Keratinocyte (primary cell): Measurements from ENCODE around the gene GRIA1. TPM values are rescaled to one million over a fixed set of nuclear protein-coding genes. Genes with fewer than 3 reads are reported as not detected.

Experiments
- DNase-seq: peaks from one replicate; pipeline ENCODE4 v3.0.0-alpha.2; 2011; ENCODE audit warnings: low read depth, missing footprints, low spot score
- FAIRE-seq: peaks from 2 replicates; lab custom pipeline; 2011; peaks lifted over from hg19 to GRCh38; lab: Jason Lieb, UNC
- H2AFZ ChIP-seq: 2 replicates; pipeline ENCODE4 v1.6.0; 2012; ENCODE audit warnings: low read length, control low read depth, inconsistent platforms; ENCODE audit not compliant: control insufficient read depth
- H3K27ac ChIP-seq: 2 replicates; pipeline ENCODE4 v1.5.1; 2011; ENCODE audit warnings: low read length; ENCODE audit not compliant: control insufficient read depth, insufficient read depth
- H3K27me3 ChIP-seq: 3 replicates; pipeline ENCODE4 v1.6.0; 2011; ENCODE audit warnings: low read length; ENCODE audit not compliant: control insufficient read depth, insufficient read depth; ENCODE audit errors: extremely low read depth
- H3K36me3 ChIP-seq, 2 experiments: 2 replicates in 1 of 2; 3 replicates in 1 of 2; pipeline ENCODE4 v1.5.1; 2011; ENCODE audit warnings: low read length in 2 of 2, mild to moderate bottlenecking in 1 of 2; ENCODE audit not compliant: control insufficient read depth in 2 of 2, insufficient read depth in 2 of 2; ENCODE audit errors: extremely low read depth in 1 of 2
- H3K4me1 ChIP-seq: 3 replicates; pipeline ENCODE4 v1.5.1; 2011; ENCODE audit warnings: low read length; ENCODE audit not compliant: control insufficient read depth, insufficient read depth; ENCODE audit errors: extremely low read depth
- H3K4me2 ChIP-seq: 3 replicates; pipeline ENCODE4 v1.6.0; 2011; ENCODE audit warnings: low read depth, low read length; ENCODE audit not compliant: control insufficient read depth, insufficient read depth; ENCODE audit errors: extremely low read depth
- H3K4me3 ChIP-seq, 3 experiments: fragments of 200-600 bp in 1 of 3; sonication (generic) in 1 of 3; 2 replicates in 2 of 3; 3 replicates in 1 of 3; pipeline ENCODE4 v1.5.1; 2011 to 2016; ENCODE audit warnings: low read length in 3 of 3, mild to moderate bottlenecking in 3 of 3, control low read depth in 2 of 3, inconsistent platforms in 1 of 3, low read depth in 1 of 3, mixed read lengths in 1 of 3, mixed run types in 1 of 3, moderate library complexity in 1 of 3; ENCODE audit not compliant: control insufficient read depth in 2 of 3, insufficient read depth in 2 of 3; ENCODE audit errors: extremely low read depth in 1 of 3
- H3K79me2 ChIP-seq: 2 replicates; pipeline ENCODE4 v1.6.0; 2012; ENCODE audit warnings: low read length; ENCODE audit not compliant: control insufficient read depth, insufficient read depth
- H3K9ac ChIP-seq: 3 replicates; pipeline ENCODE4 v1.6.0; 2011; ENCODE audit warnings: low read length; ENCODE audit not compliant: control insufficient read depth, insufficient read depth; ENCODE audit errors: extremely low read depth
- H3K9me1 ChIP-seq: 3 replicates; pipeline ENCODE4 v1.6.0; 2011; ENCODE audit warnings: low read length; ENCODE audit not compliant: control insufficient read depth, insufficient read depth; ENCODE audit errors: extremely low read depth
- H3K9me3 ChIP-seq: 2 replicates; pipeline ENCODE4 v1.5.1; 2012; ENCODE audit warnings: low read depth, low read length; ENCODE audit not compliant: control insufficient read depth
- H4K20me1 ChIP-seq: 3 replicates; pipeline ENCODE4 v1.6.0; 2011; ENCODE audit warnings: low read length; ENCODE audit not compliant: control insufficient read depth, insufficient read depth; ENCODE audit errors: extremely low read depth
- EZH2 ChIP-seq: IDR thresholded peaks from one replicate; pipeline ENCODE4 v1.6.1; 2012; ENCODE audit warnings: inconsistent platforms, mild to moderate bottlenecking, low read length, moderate library complexity
- dilution Hi-C: fragments of 300-500 bp; cut with MboI; formaldehyde crosslinking; loops from one replicate; pipeline ENCODE4 v1.7.0; 2020; ENCODE audit warnings: low sequenced_read_pairs; ENCODE audit not compliant: extremely low pct_ligation_motif_present
- polyA plus RNA-seq, 5 experiments: library from polyadenylated mRNA; depleted of rRNA in 3 of 5; stranded (reverse) in 3 of 5; stranded (forward) in 1 of 5; unstranded in 1 of 5; fragments of >200 nt; gene quantifications; 1 replicate in 1 of 5; 2 replicates in 3 of 5; 3 replicates in 1 of 5; pipeline versions ENCODE4 v1.2.1 to v1.2.3, GENCODE V29; 2011 to 2012; ENCODE audit warnings: missing spikeins in 2 of 5, low read depth in 1 of 5, low replicate concordance in 1 of 5
- TF ChIP-seq, protein P1 (sequence below), 3 experiments: IDR thresholded peaks in 1 of 3; conservative IDR thresholded peaks in 1 of 3; optimal IDR thresholded peaks in 1 of 3; 2 replicates in 2 of 3; 3 replicates in 1 of 3; pipeline versions ENCODE3 to v1.5.1; 2011; ENCODE audit warnings: low read length in 3 of 3, mild to moderate bottlenecking in 3 of 3, moderate library complexity in 2 of 3, control low read depth in 1 of 3, inconsistent platforms in 1 of 3; ENCODE audit not compliant: insufficient read depth in 2 of 3; ENCODE audit errors: extremely low read depth in 1 of 3

GRIA1 gene
- polyA plus RNA-seq, 1 donor (not counting 4 experiments of a cell fraction or from before 2014, with no cell fraction given): not detected

DNA sequence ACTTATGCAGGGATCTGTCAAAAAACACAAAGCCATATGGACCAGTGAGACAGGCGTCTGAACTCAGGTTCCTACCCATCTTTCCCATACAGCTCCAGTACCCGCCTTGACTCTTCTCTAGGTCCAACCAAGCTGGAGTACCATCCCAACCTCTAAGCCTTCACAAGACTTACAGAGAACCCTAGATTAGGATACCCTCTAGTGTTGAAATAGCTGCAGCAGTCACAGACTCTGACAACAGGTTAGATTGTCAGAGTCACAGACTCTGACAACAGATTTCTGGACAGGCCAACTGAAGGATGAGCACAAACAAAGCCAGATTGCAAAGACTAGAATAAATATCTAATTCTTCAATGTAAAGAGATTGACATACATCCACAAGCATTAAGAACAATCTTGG lies 266.1 kb downstream of the GRIA1 start:
- H3K4me1 ChIP-seq: no peaks in the 10 kb centered on the region
- no peaks in the 10 kb centered on the region for H3K9me1 ChIP-seq
- no peaks in the 10 kb centered on the region for H3K27me3 ChIP-seq
- no peaks in the 10 kb centered on the region for H3K9me3 ChIP-seq
- H3K27ac ChIP-seq: no peak overlapping the region
- FAIRE-seq (no peak), DNase-seq (no peak)
- TF ChIP-seq, protein P1, sequence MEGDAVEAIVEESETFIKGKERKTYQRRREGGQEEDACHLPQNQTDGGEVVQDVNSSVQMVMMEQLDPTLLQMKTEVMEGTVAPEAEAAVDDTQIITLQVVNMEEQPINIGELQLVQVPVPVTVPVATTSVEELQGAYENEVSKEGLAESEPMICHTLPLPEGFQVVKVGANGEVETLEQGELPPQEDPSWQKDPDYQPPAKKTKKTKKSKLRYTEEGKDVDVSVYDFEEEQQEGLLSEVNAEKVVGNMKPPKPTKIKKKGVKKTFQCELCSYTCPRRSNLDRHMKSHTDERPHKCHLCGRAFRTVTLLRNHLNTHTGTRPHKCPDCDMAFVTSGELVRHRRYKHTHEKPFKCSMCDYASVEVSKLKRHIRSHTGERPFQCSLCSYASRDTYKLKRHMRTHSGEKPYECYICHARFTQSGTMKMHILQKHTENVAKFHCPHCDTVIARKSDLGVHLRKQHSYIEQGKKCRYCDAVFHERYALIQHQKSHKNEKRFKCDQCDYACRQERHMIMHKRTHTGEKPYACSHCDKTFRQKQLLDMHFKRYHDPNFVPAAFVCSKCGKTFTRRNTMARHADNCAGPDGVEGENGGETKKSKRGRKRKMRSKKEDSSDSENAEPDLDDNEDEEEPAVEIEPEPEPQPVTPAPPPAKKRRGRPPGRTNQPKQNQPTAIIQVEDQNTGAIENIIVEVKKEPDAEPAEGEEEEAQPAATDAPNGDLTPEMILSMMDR (optimal IDR thresholded peaks at IDR 0.05 in 1 of 3, IDR thresholded peaks at IDR 0.05 in 1 of 3, conservative IDR thresholded peaks at IDR 0.05 in 1 of 3; ENCODE audit: extremely low read depth in 1 of 3, insufficient read depth in 2 of 3, low read length in 3 of 3): peak in 2 of 3 experiments; percentile 28 to 35
- TF ChIP-seq EZH2: no peak
- dilution Hi-C loops: no loop called here
- no peaks in the 10 kb centered on the region for H4K20me1 ChIP-seq
- H2AFZ ChIP-seq: no peak overlapping the region
- no peak overlapping the region for H3K9ac ChIP-seq
- no peak overlapping the region for H3K4me3 ChIP-seq
- H3K4me2 ChIP-seq: no peak overlapping the region
- no peaks in the 10 kb centered on the region for H3K36me3 ChIP-seq
- H3K79me2 ChIP-seq: no peaks in the 10 kb centered on the region

DNA sequence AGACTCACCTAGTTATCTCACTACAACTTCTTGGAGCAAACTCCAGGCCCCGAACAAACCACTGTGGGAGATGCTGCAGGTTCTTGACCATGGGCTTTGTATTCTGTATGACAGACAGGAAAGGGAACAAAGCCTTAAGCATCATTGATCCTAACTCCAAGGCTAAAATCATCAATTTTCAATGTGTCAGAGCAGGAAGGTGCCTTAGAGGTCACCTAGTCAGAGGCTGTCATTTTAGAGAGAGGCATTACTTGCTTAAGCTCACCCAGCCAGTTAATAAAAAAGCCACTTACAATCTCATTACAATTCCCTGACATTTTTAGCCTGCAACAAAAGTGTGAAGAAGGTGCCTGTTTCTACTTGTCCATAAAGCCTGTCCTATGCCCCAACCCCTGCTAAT lies 275.5 kb downstream of the GRIA1 start:
- no peak for TF ChIP-seq EZH2
- TF ChIP-seq, protein P1 (optimal IDR thresholded peaks at IDR 0.05 in 1 of 3, IDR thresholded peaks at IDR 0.05 in 1 of 3, conservative IDR thresholded peaks at IDR 0.05 in 1 of 3; ENCODE audit: extremely low read depth in 1 of 3, insufficient read depth in 2 of 3, low read length in 3 of 3): no peak
- Histone ChIP-seq H3K9ac (no peak overlapping the region), H3K4me3 (no peak overlapping the region), H3K9me3 (no peaks in the 10 kb centered on the region), H3K4me2 (no peak overlapping the region), H3K36me3 (no peaks in the 10 kb centered on the region), H3K79me2 (no peaks in the 10 kb centered on the region), H3K27ac (no peak overlapping the region), H3K9me1 (no peaks in the 10 kb centered on the region), H4K20me1 (no peaks in the 10 kb centered on the region), H2AFZ (no peak overlapping the region), H3K27me3 (no peaks in the 10 kb centered on the region), H3K4me1 (no peaks in the 10 kb centered on the region)
- DNase-seq (no peak), FAIRE-seq (no peak)
- dilution Hi-C loops: no loop called here
